ENCODE measurements around the gene VAV3. TPM values are rescaled to one million over a fixed set of nuclear protein-coding genes. Genes with fewer than 3 reads are reported as not detected.

VAV3 gene
- total and polyA plus RNA-seq, 2 of the 13 experiments (the other 11 are each of a cell fraction or from before 2014, with no cell fraction given): 15.9 to 29.8 TPM

- TF ChIP-seq DRAP1 (CRISPR knock-in tag; IDR thresholded peaks at IDR 0.05): no peak
Measured at GRCh38 chr1:107623431-107623830, 341.5 kb downstream of the VAV3 start (continued).

- Histone ChIP-seq H2AFZ (ENCODE audit: low read length) (no peak overlapping the region), H3K4me3 (replicated peaks in 1 of 3; ENCODE audit: insufficient read depth in 1 of 3, low read depth in 2 of 3, low read length in 3 of 3) (no peak overlapping the region), H3K27me3 (ENCODE audit: control insufficient read depth in 1 of 2, insufficient read depth in 2 of 2, low read length in 2 of 2) (no peaks in the 10 kb centered on the region), H3K27ac (ENCODE audit: extremely low read length, insufficient read depth, low read length) (no peak overlapping the region), H3K9ac (ENCODE audit: insufficient read depth, low read depth, low read length) (no peak overlapping the region), H3K79me2 (ENCODE audit: insufficient read depth, low read length) (peaks cover 2% of the 10 kb centered on the region), H3K4me2 (ENCODE audit: low read depth, low read length) (no peak overlapping the region), H3K4me1 (ENCODE audit: insufficient read depth, low read length) (no peaks in the 10 kb centered on the region), H3K36me3 (replicated peaks in 1 of 2; ENCODE audit: control insufficient read depth in 1 of 2, insufficient read depth in 2 of 2, low read length in 2 of 2) (no peaks in the 10 kb centered on the region), H3K9me3 (ENCODE audit: low read length) (no peaks in the 10 kb centered on the region), H4K20me1 (ENCODE audit: insufficient read depth, low read length) (no peaks in the 10 kb centered on the region)
- BruUV-seq (replicated peaks): no TSS peak
- no peak for DNase-seq (ENCODE audit: low spot score)
- in situ Hi-C loops (cut with HindIII; ENCODE audit: extremely low pct_ligation_motif_present, low pct_unique_long_range_greater_than_20kb) (no loop called here), intact Hi-C loops (cut with micrococcal nuclease; ENCODE audit: unreplicated experiment) (no loop called here)
- no peak for TF ChIP-seq GTF3A (CRISPR knock-in tag; conservative IDR thresholded peaks at IDR 0.05)
- no peak for TF ChIP-seq FOXO4 (CRISPR knock-in tag; conservative IDR thresholded peaks at IDR 0.05)
- no peak for TF ChIP-seq FOXA1 (IDR thresholded peaks at IDR 0.05)
- no peak for TF ChIP-seq FOXA1 (CRISPR knock-in tag; IDR thresholded peaks at IDR 0.05)
- no peak for TF ChIP-seq ZNF512B (CRISPR knock-in tag; IDR thresholded peaks at IDR 0.05; ENCODE audit: borderline replicate concordance)
- no peak for TF ChIP-seq TEAD3 (CRISPR knock-in tag; optimal IDR thresholded peaks at IDR 0.05; ENCODE audit: borderline replicate concordance)
- no peak for TF ChIP-seq TERF1 (CRISPR knock-in tag; IDR thresholded peaks at IDR 0.05)
- TF ChIP-seq CHD4 (IDR thresholded peaks at IDR 0.05; ENCODE audit: borderline replicate concordance, low read length): no peak
- TF ChIP-seq IKZF1 (IDR thresholded peaks at IDR 0.05): no peak
- WGBS (ENCODE audit: low lambda C conversion rate): 89% methylated on average over 1 of the region's 1 CpG
- no peak for ATAC-seq
- ChIA-PET POLR2A (no interaction called here), CTCF (ENCODE audit: low intra/inter-chr PET ratio, low total read pairs) (no interaction called here)
- no peak for FAIRE-seq
Measured at GRCh38 chr1:107622966-107623365, 342.0 kb downstream of the VAV3 start.
